Skin epidermis (tissue), 12 donors: ENCODE results near the gene ABHD16B.
A peak's percentile ranks its signal among the peaks of the same experiment; 100 is the strongest.
"Not testable (repeated sequence)": the region's sequence is repeated elsewhere in the genome, so short reads cannot be mapped to it uniquely, and the experiment has no call there.

Experiments used
- H3K27ac ChIP-seq, 21 experiments: fragments of 200-600 bp; sonication (generic) in 11 of 21; one replicate each; pipeline ENCODE4 v1.5.0; 2020; ENCODE audit warnings: mild to moderate bottlenecking in 3 of 21, inconsistent platforms in 2 of 21, moderate library complexity in 2 of 21
- H3K4me3 ChIP-seq, 7 experiments: fragments of 200-600 bp; sonication (generic) in 2 of 7; one replicate each; pipeline ENCODE4 v1.5.0; 2020; ENCODE audit warnings: inconsistent platforms in 2 of 7, mild to moderate bottlenecking in 2 of 7, moderate library complexity in 1 of 7

The ABHD16B gene

GRCh38 chr20:63850689-63851547 lies 10.4 kb upstream of the ABHD16B start:
- Histone ChIP-seq H3K4me3 (no peak overlapping the region), H3K27ac (peak overlapping the region in 2 of 21 experiments; percentile 16 to 29)

- H3K4me3 ChIP-seq = not testable (repeated sequence)
- peak overlapping the region in 2 of 21 experiments; percentile 16 to 29 for H3K27ac ChIP-seq
Measured at GRCh38 chr20:63851548-63851943, 9.8 kb upstream of the ABHD16B start.

- peak overlapping the region in 20 of 21 experiments; percentile 34 to 89 (median 76) for H3K27ac ChIP-seq
- H3K4me3 ChIP-seq = not testable (repeated sequence)
Measured at GRCh38 chr20:63853733-63854068, 7.6 kb upstream of the ABHD16B start.

GRCh38 chr20:63854069-63854765 lies 7.1 kb upstream of the ABHD16B start:
- Histone ChIP-seq H3K4me3 (peak overlapping the region in 2 of 7 experiments; percentile 4 to 8), H3K27ac (peak overlapping the region in 20 of 21 experiments; percentile 34 to 89 (median 76))

GRCh38 chr20:63854766-63855362 lies 6.4 kb upstream of the ABHD16B start:
- H3K27ac ChIP-seq = peak overlapping the region in 20 of 21 experiments; percentile 34 to 89 (median 76)
- peak overlapping the region in 2 of 7 experiments; percentile 4 to 8 for H3K4me3 ChIP-seq

- peak overlapping the region in 1 of 7 experiments; percentile 8 for H3K4me3 ChIP-seq
- peak overlapping the region in 16 of 21 experiments; percentile 64 to 89 (median 77) for H3K27ac ChIP-seq
Measured at GRCh38 chr20:63855363-63856097, 5.8 kb upstream of the ABHD16B start.

GRCh38 chr20:63856098-63856511 lies 5.2 kb upstream of the ABHD16B start:
- H3K4me3 ChIP-seq = no peak overlapping the region
- H3K27ac ChIP-seq = peak overlapping the region in 1 of 21 experiments; percentile 6

GRCh38 chr20:63857764-63858392 lies 3.4 kb upstream of the ABHD16B start:
- no peak overlapping the region for H3K4me3 ChIP-seq
- H3K27ac ChIP-seq = peak overlapping the region in 16 of 21 experiments; percentile 2 to 78 (median 61)

GRCh38 chr20:63858393-63859165 lies 2.7 kb upstream of the ABHD16B start:
- Histone ChIP-seq H3K4me3 (no peak overlapping the region), H3K27ac (peak overlapping the region in 18 of 21 experiments; percentile 5 to 78 (median 56))

GRCh38 chr20:63859166-63859699 lies 2.1 kb upstream of the ABHD16B start:
- H3K27ac ChIP-seq = peak overlapping the region in 18 of 21 experiments; percentile 5 to 78 (median 54)
- H3K4me3 ChIP-seq = no peak overlapping the region

- Histone ChIP-seq H3K27ac (peak overlapping the region in 10 of 21 experiments; percentile 6 to 75 (median 31)), H3K4me3 (no peak overlapping the region)
Measured at GRCh38 chr20:63860325-63861051, 810 bp upstream of the ABHD16B start.

GRCh38 chr20:63861981-63862901 lies 943 bp downstream of the ABHD16B start:
- Histone ChIP-seq H3K27ac (no peak overlapping the region), H3K4me3 (no peak overlapping the region)

GRCh38 chr20:63863021-63863797 lies 1.9 kb downstream of the ABHD16B start:
- H3K4me3 ChIP-seq = peak overlapping the region in 4 of 7 experiments; percentile 83 to 96 (median 90)
- H3K27ac ChIP-seq = peak overlapping the region in 20 of 21 experiments; percentile 78 to 100 (median 95)

GRCh38 chr20:63863798-63864544 lies 2.7 kb downstream of the ABHD16B start:
- peak overlapping the region; percentile 77 to 97 (median 93) for H3K4me3 ChIP-seq
- peak overlapping the region; percentile 36 to 100 (median 95) for H3K27ac ChIP-seq

- H3K4me3 ChIP-seq = peak overlapping the region; percentile 77 to 97 (median 93)
- peak overlapping the region; percentile 36 to 100 (median 95) for H3K27ac ChIP-seq
Measured at GRCh38 chr20:63864545-63864977, 3.3 kb downstream of the ABHD16B start.
